ENCODE data around the gene IFRD2. TPM values are rescaled to one million over a fixed set of nuclear protein-coding genes. Genes with fewer than 3 reads are reported as not detected.

The IFRD2 gene
- total and polyA plus RNA-seq, 2 of the 13 experiments (the other 11 are each of a cell fraction or from before 2014, with no cell fraction given), result 32.8 to 96.1 TPM

DNA sequence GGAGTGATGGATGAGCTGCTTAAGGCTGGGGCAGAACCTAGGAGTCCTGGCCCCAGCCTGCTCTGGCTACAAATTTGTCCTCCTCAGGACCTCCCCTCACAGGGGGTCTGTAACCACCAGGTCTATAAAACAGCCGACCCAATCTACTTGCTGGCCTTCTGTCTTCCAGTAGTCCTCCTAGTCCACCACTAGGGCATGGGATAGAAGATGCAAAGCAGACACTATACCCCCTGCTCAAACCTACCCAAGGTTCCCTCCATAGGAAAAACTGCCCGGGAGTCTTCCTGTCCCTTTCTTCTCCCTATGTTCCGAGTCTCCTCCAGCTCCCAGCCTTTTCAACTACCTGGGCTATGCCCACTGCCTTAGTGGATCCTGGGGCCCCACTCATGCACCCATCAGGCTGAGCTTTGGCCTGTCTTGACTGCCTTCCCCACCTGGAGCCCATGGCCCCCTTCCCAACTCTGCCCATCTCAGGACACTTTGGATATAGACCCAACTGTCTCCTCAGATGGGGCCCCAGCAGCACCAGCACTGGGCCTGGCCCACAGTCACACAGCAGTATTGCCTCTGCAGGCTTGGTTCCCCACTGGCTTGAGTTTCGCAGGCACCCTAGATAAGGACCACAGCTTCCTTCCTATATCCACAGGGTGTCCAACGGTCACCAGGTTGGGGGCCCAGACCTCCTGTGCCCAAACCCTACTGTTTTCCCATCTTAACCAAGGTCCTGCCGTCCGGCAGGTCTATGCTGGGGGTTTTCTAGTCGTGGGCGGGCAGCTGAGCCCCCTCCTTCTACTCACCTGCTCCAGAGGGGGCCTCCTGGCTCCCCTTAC is 5.9 kb upstream of the IFRD2 start (continued):
- TF ChIP-seq, protein P1, sequence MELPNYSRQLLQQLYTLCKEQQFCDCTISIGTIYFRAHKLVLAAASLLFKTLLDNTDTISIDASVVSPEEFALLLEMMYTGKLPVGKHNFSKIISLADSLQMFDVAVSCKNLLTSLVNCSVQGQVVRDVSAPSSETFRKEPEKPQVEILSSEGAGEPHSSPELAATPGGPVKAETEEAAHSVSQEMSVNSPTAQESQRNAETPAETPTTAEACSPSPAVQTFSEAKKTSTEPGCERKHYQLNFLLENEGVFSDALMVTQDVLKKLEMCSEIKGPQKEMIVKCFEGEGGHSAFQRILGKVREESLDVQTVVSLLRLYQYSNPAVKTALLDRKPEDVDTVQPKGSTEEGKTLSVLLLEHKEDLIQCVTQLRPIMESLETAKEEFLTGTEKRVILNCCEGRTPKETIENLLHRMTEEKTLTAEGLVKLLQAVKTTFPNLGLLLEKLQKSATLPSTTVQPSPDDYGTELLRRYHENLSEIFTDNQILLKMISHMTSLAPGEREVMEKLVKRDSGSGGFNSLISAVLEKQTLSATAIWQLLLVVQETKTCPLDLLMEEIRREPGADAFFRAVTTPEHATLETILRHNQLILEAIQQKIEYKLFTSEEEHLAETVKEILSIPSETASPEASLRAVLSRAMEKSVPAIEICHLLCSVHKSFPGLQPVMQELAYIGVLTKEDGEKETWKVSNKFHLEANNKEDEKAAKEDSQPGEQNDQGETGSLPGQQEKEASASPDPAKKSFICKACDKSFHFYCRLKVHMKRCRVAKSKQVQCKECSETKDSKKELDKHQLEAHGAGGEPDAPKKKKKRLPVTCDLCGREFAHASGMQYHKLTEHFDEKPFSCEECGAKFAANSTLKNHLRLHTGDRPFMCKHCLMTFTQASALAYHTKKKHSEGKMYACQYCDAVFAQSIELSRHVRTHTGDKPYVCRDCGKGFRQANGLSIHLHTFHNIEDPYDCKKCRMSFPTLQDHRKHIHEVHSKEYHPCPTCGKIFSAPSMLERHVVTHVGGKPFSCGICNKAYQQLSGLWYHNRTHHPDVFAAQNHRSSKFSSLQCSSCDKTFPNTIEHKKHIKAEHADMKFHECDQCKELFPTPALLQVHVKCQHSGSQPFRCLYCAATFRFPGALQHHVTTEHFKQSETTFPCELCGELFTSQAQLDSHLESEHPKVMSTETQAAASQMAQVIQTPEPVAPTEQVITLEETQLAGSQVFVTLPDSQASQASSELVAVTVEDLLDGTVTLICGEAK (IDR thresholded peaks at IDR 0.05), result no peak
- TF ChIP-seq, protein P1 (CRISPR knock-in tag; IDR thresholded peaks at IDR 0.05), result no peak
- TF ChIP-seq NR3C1 (CRISPR knock-in tag; IDR thresholded peaks at IDR 0.05), result no peak
- TF ChIP-seq ZSCAN31 (CRISPR knock-in tag; IDR thresholded peaks at IDR 0.05; ENCODE audit: low read depth), result no peak
- TF ChIP-seq JDP2 (CRISPR knock-in tag; IDR thresholded peaks at IDR 0.05; ENCODE audit: borderline replicate concordance), result no peak
- TF ChIP-seq SMARCE1 (IDR thresholded peaks at IDR 0.05; ENCODE audit: borderline replicate concordance), result no peak
- no peak for TF ChIP-seq MZF1 (CRISPR knock-in tag; IDR thresholded peaks at IDR 0.05; ENCODE audit: borderline replicate concordance)
- TF ChIP-seq ZNF589 (CRISPR knock-in tag; conservative IDR thresholded peaks at IDR 0.05), result no peak
- TF ChIP-seq ZNF367 (CRISPR knock-in tag; IDR thresholded peaks at IDR 0.05; ENCODE audit: borderline replicate concordance), result no peak
- 0 out of 2 replicates have a peak, but pooled peaks have one; percentile 42 for TF ChIP-seq ZC3H4 (CRISPR knock-in tag; IDR thresholded peaks at IDR 0.05; ENCODE audit: borderline replicate concordance)
- no peak for TF ChIP-seq GTF3A (CRISPR knock-in tag; conservative IDR thresholded peaks at IDR 0.05)
- TF ChIP-seq, protein P2, sequence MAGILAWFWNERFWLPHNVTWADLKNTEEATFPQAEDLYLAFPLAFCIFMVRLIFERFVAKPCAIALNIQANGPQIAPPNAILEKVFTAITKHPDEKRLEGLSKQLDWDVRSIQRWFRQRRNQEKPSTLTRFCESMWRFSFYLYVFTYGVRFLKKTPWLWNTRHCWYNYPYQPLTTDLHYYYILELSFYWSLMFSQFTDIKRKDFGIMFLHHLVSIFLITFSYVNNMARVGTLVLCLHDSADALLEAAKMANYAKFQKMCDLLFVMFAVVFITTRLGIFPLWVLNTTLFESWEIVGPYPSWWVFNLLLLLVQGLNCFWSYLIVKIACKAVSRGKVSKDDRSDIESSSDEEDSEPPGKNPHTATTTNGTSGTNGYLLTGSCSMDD (CRISPR knock-in tag; IDR thresholded peaks at IDR 0.05), result no peak

All from HepG2 (cell line).